Measurements from ENCODE around the gene TUFM. TPM values are rescaled to one million over a fixed set of nuclear protein-coding genes. Genes with fewer than 3 reads are reported as not detected.
"Not testable (repeated sequence)": the region's sequence is repeated elsewhere in the genome, so short reads cannot be mapped to it uniquely, and the experiment has no call there.

TUFM gene
- total RNA-seq, 1 experiment from 2014 or later: 342 TPM

GRCh38 chr16:28884045-28884444 is 37.9 kb upstream of the TUFM start:
- Histone ChIP-seq H2AFZ (no peak overlapping the region), H4K20me1 (ENCODE audit: insufficient read depth) (no peaks in the 10 kb centered on the region), H3K36me3 (ENCODE audit: low read depth) (no peaks in the 10 kb centered on the region), H3K27ac (no peak overlapping the region), H3K4me3 (no peak overlapping the region), H3K9me2 (ENCODE audit: insufficient read depth) (no peaks in the 10 kb centered on the region), H3K79me2 (ENCODE audit: low read depth) (no peaks in the 10 kb centered on the region), H3K4me2 (no peak overlapping the region), H3K27me3 (ENCODE audit: insufficient read depth, low read depth) (no peaks in the 10 kb centered on the region), H3K4me1 (replicated peaks; ENCODE audit: insufficient read depth) (peaks cover 2% of the 10 kb centered on the region; the same call in 1 of the 2 replicates), H3F3A (ENCODE audit: insufficient read depth, low read depth) (no peaks in the 10 kb centered on the region), H3K9me3 (ENCODE audit: insufficient read depth, low read depth) (no peaks in the 10 kb centered on the region)
- no peak for DNase-seq
- CTCF ChIA-PET: no interaction called here
- POLR2A ChIA-PET (ENCODE audit: unreplicated experiment): no interaction called here
- intact Hi-C loops (cut with micrococcal nuclease; ENCODE audit: unreplicated experiment): no loop called here
- no TSS peak for BruUV-seq (replicated peaks)
- TF ChIP-seq EZH2 (IDR thresholded peaks at IDR 0.05; ENCODE audit: low read depth) (no peak), CTCF (conservative IDR thresholded peaks at IDR 0.05) (no peak)

- ChIA-PET CTCF (no interaction called here), POLR2A (ENCODE audit: unreplicated experiment) (no interaction called here)
- H2AFZ ChIP-seq: no peak overlapping the region
- no TSS peak for BruUV-seq (replicated peaks)
- peaks cover 6% of the 10 kb centered on the region; the same call in 1 of the 2 replicates for H3K4me1 ChIP-seq (replicated peaks; ENCODE audit: insufficient read depth)
- no peak for TF ChIP-seq EZH2 (IDR thresholded peaks at IDR 0.05; ENCODE audit: low read depth)
- TF ChIP-seq CTCF (conservative IDR thresholded peaks at IDR 0.05): no peak
- no peaks in the 10 kb centered on the region for H3K36me3 ChIP-seq (ENCODE audit: low read depth)
- no peak for DNase-seq
- no peak overlapping the region for H3K4me2 ChIP-seq
- H3K9me2 ChIP-seq (ENCODE audit: insufficient read depth): no peaks in the 10 kb centered on the region
- no peaks in the 10 kb centered on the region for H4K20me1 ChIP-seq (ENCODE audit: insufficient read depth)
- H3K4me3 ChIP-seq: no peak overlapping the region
- no peaks in the 10 kb centered on the region for H3K27me3 ChIP-seq (ENCODE audit: insufficient read depth, low read depth)
- no peaks in the 10 kb centered on the region for H3F3A ChIP-seq (ENCODE audit: insufficient read depth, low read depth)
- no peaks in the 10 kb centered on the region for H3K9me3 ChIP-seq (ENCODE audit: insufficient read depth, low read depth)
- intact Hi-C loops (cut with micrococcal nuclease; ENCODE audit: unreplicated experiment): no loop called here
- H3K79me2 ChIP-seq (ENCODE audit: low read depth): no peaks in the 10 kb centered on the region
- H3K27ac ChIP-seq: no peak overlapping the region
Measured at GRCh38 chr16:28883221-28883996, 37.3 kb upstream of the TUFM start.

GRCh38 chr16:28882551-28883160 is 36.5 kb upstream of the TUFM start:
- TF ChIP-seq EZH2 (IDR thresholded peaks at IDR 0.05; ENCODE audit: low read depth) (no peak), CTCF (conservative IDR thresholded peaks at IDR 0.05) (no peak)
- CTCF ChIA-PET: no interaction called here

GRCh38 chr16:28881565-28881964 is 35.4 kb upstream of the TUFM start:
- POLR2A ChIA-PET (ENCODE audit: unreplicated experiment); H3K79me2 ChIP-seq (ENCODE audit: low read depth); H4K20me1 ChIP-seq (ENCODE audit: insufficient read depth); H3K9me2 ChIP-seq (ENCODE audit: insufficient read depth); H3F3A ChIP-seq (ENCODE audit: insufficient read depth, low read depth); H3K4me2 ChIP-seq; H3K36me3 ChIP-seq (ENCODE audit: low read depth); CTCF ChIA-PET; H3K4me3 ChIP-seq; H3K4me1 ChIP-seq (replicated peaks; ENCODE audit: insufficient read depth); H3K27me3 ChIP-seq (ENCODE audit: insufficient read depth, low read depth); BruUV-seq (replicated peaks); H3K27ac ChIP-seq; DNase-seq; H2AFZ ChIP-seq; intact Hi-C loops (cut with micrococcal nuclease; ENCODE audit: unreplicated experiment); H3K9me3 ChIP-seq (ENCODE audit: insufficient read depth, low read depth): not testable (repeated sequence)

More at GRCh38 chr16:28882551-28883160, 36.5 kb upstream of the TUFM start:
- no peaks in the 10 kb centered on the region for H3K36me3 ChIP-seq (ENCODE audit: low read depth)
- no peak overlapping the region for H3K27ac ChIP-seq
- no peak overlapping the region for H3K4me2 ChIP-seq
- DNase-seq: no peak
- no peaks in the 10 kb centered on the region for H3K27me3 ChIP-seq (ENCODE audit: insufficient read depth, low read depth)
- H4K20me1 ChIP-seq (ENCODE audit: insufficient read depth): no peaks in the 10 kb centered on the region
- BruUV-seq (replicated peaks): no TSS peak
- H3K9me3 ChIP-seq (ENCODE audit: insufficient read depth, low read depth): no peaks in the 10 kb centered on the region
- H3K4me3 ChIP-seq: no peak overlapping the region
- no peaks in the 10 kb centered on the region for H3F3A ChIP-seq (ENCODE audit: insufficient read depth, low read depth)
- H3K79me2 ChIP-seq (ENCODE audit: low read depth): no peaks in the 10 kb centered on the region
- H2AFZ ChIP-seq: no peak overlapping the region
- H3K4me1 ChIP-seq (replicated peaks; ENCODE audit: insufficient read depth): peaks cover 6% of the 10 kb centered on the region; the same call in 1 of the 2 replicates
- POLR2A ChIA-PET (ENCODE audit: unreplicated experiment): no interaction called here
- intact Hi-C loops (cut with micrococcal nuclease; ENCODE audit: unreplicated experiment): no loop called here
- no peaks in the 10 kb centered on the region for H3K9me2 ChIP-seq (ENCODE audit: insufficient read depth)

All from PC-9 (cell line).